ENCODE measurements around the gene BICC1.
A peak's percentile ranks its signal among the peaks of the same experiment; 100 is the strongest.

BICC1 gene

DNA sequence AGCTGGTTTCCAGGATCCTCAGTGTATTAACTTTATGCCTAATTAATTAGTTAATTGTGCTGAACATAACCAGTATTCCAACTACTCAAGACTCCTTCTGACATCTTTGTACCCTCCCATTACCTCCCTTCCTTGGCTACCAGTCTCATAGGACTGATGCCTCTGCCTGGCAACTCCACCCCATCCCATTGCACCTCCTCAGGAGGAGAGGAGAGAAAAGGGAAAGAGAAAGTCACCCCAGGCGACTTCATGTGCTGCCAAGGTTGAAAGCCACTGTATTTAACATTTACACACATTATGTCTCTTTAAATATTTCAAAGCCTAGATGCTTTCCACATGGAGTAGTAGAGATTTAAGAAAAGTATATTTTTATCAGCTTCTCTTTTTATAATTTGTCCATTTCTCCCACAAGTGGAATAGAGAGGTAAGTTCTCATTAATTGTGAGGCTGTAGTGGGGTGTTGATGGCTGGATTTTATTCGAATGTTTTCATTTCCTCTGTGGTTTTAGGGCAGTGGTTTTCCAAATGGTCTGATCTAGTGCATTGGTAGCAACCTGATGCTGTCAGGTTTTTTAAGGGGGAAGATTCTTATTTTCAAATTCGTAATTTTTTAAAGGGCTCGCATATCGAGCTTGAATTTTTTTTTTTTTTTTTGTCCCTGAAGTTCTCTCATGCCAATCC, 148.0 kb downstream of the BICC1 start:
- DNase-seq = no peak

DNA sequence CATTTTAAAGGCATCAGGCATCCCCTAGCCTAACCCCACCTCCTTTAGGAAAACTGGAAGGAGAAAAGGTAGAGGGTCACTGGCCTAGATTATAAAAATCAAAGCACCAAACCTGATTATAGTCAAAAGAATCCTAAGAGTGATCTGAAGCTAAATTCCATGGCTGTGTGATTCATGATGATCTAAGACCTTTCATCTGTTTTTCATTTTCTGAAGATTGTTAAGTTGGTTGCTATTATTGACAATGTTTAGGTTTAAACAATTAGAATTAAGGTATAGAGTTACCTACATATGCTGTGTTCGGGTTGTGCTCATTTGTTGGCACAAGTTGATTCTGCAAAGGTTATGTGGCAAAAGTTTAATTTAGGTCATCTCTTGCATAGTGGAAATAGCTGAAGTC, 148.7 kb downstream of the BICC1 start:
- no peak for DNase-seq

DNA sequence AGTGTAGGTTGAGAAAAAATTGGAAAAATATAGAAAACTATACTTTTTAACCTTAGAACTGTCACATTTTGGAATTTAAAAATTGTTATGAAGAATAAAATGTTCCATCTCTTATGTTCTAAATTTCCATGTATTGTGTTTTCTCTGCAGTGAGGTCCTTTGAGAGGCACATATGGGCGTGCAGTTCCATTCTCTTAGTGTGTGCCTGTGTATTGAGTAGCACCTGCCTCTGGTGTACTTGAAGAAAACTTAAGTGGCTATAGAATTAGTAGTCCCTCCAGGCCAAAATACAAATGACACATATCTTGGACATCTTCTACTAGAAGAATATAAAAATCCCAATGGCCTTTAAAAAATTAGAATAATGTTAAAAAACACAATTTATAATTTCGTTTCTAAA, 149.2 kb downstream of the BICC1 start:
- no peak for DNase-seq

DNA sequence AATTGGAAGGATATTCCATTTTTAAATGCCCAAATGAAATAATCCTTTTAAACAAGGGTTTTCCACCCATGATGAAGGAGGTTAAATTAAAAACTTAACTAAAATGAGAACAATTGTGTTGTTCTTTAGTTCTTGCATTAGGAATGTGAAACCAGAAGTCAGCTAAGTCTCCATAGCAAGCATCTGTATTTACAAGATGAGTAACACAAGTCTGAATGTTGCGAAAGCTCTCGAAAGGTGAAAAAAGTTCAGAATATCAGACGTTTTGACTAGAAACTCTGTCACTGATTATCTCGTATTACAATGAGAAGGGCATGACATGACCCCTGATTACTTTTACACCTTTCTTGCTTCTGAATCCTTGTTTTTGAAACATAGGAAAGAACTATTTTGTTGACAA, 149.6 kb downstream of the BICC1 start:
- DNase-seq = no peak

DNA sequence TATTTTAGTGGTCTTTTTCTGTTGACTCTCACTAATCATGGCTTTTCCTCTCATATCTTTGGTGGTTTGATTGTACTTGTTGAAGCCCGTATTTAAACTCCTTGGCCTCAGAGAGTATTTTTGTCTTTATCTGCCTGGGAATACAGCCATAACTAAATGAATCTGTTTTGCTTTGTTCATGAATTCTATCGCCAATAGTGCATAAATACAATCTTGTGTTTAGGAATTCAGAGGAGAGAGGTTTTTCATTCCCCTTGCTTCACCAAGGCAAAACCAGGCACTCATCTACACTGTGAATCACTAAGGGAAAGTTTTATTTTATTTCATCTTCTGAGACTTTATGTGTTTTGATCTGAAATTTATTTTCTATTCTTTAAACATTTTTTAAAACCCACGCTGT, 152.7 kb downstream of the BICC1 start:
- DNase-seq = no peak

DNA sequence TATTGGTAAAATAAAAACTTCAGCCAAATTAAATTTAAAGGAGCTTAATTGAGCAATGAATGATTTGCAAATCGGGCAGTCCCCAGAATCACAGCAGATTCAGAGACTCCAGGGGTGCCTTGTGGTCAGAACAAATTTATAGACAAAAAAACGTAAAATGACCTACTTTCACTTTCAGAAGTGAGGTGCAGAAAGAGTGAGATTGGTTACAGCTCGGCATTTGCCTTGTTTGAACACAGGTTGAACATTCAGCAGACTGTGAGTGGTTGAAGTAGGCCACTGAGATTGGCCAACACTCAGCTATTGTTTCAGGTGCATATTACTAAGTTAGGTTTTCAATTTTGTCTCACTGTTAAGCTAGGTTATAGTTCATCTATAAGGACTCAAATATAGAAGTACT, 153.4 kb downstream of the BICC1 start:
- no peak for DNase-seq

DNA sequence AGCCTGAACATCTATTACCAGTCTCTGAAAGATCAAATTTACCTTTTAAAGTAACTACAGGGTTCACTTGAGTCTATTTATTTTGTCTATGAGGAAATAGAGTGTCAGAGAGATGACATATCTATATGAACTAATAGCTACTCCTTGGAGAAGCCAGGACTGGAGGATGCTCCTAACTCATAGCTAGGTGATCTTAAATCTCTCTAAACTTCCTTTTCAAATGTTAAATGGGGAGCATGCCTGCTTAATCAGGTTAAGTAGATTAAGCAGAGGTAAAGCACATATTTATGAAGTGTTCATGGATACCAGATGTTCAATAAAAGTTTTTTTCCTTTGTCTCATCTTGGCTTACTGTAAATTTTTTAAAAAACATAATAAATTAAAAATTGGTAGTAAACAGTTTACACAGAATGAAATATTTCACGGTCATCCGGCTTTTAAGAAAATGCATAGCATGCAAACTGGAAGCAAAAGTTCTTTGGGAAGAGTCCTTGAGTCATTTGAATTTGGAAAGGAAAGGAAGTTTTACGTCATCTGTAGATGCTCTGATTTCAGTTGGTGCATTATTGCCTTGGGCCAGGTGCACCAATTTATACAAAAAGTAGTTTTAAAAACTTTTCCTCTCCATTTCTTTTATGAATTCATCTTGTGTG, 155.1 kb downstream of the BICC1 start:
- DNase-seq = no peak

DNA sequence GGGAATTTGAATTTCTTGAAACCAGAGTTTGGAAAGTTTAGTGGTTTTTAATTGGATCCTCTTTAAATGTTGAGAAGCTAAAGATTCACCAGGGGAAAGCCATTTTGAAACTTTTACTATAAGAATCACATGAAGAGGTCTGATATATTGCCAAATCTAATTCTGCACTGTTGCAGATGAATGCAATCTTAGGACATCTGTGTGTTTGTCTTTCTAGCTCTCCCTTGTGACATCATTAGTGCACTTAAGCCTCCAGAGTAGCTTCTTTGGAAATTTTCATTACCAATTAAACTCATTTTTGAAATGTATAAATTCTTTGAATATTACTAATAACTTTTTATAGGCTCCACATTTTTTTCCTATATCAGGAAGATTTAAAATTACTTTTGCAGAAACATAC, 160.2 kb downstream of the BICC1 start:
- DNase-seq = no peak

DNA sequence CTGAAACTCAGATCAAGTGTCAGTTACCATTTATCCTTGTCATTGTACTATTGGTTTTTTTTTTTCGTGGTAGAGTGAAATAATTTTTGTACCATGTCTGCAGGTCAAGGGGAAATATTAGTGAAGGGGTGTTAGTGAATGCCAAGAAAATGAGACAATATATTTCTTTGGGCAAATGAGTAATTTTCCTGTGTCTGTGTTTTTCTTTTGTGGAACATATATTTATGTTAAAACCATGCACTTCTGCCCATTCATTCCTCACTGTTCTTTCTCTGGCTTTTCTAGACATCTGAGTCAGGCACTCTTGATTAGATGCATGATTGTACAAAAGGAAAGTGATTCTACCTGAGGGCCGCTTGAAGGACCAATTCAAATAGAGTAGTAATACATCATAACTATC, 161.6 kb downstream of the BICC1 start:
- DNase-seq = no peak

DNA sequence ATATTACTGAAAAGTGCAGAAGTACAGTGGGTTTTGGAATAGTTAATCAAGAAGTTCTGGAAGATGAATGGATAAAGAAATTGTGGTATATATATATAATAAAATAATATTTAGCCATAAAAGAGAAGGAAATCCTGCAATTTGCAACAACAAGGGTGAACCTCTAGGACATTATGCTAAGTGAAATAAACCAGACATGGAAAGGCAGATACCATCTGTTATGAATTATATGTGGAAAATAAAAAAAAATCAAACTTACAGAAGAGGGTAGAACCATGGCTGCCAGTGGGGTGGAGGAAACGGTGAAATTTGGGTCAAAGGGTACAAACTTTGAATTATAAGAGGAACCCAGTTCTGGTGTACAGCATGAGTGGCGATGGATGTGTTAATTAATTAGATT, 162.6 kb downstream of the BICC1 start:
- DNase-seq = no peak

DNA sequence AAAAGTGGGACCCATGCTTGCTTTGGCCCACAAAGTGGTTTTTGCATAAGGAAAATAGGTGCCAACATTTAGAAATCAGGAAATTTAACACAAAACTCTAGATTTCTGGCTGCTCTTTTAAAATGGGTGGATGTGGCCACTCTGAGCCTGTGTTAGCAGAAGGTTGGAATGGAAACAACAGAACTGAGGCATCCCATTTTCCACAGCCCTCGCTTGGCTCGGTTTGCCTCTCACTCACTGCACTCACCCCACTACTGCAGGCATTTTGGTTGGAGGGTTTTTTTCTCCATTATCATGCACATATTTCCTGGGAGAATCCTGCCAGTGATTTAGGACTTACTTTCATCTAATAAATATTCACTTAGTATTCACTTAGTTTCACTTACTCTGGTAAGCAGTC, 178.9 kb downstream of the BICC1 start:
- DNase-seq = peak; percentile 50

DNA sequence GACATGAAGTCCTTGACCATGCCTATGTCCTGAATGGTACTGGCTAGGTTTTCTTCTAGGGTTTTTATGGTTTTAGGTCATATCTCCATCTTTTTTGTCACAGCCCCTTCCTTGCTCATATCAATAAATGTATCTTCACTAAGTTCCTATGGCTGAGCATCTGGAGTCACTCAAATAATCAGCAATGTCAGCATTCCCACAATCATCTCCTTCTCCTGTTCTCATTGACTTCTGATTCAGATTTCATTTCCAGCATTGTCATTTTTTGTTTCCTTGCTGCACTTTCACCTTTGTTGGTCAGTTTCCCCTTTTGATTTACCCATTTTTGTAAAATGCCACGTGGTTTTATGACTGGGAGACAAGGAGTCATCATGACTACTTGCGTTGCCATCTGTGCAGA, 181.2 kb downstream of the BICC1 start:
- no peak for DNase-seq

DNA sequence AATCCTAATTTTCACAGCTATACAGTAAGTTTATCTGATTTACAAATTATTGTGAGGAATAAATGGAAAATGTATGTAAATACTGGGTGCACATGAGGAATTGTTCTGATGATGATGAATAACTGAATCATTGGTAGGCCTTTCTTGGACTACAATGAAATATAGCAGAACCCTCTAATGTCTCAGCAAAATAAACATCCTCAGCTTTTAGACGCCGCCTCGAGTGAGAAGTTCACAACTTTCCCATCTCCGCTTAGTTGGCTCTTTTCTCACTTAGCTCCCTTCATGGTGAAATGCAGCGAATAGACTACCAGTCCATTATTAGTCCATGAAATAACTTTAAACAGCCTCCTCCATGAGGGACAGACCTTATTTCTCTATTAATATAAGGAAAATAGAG, 182.3 kb downstream of the BICC1 start:
- DNase-seq = no peak

DNA sequence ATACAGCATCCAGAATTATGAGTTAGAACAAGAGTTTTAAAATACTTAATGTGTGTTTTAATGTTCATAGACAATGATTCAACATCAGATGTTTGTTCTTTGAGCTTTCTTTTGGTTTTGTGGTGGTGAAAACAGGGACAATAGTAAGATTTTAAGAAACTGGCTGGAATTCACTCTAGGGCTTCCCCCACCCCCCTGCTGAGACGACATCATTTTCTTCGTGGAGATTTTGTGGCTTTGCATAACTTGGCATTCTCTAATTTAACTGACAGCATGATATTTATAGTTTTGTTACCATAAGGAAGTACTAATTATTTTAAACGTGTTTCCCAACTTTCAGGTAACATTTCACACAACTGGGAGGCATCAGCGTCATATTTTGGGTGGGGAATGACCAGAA, 184.1 kb downstream of the BICC1 start:
- no peak for DNase-seq

DNA sequence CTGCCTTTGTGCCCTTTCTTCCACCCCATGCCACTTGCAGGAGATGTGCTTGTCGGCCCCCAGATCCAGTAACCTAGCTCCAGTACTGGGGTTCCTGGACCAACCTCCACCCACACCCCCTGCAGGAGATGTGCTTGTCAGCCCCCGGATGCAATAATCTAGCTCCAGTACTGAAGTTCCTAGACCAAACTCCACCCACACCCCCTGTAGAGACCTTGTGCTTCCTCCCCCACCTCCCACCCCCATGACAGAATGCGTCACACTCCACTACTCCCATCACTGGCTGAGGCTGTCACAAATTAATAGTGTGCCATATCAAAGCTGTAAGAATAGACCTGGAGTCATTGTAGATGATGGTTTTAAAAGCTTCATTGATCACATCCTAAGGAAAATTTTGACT, 185.0 kb downstream of the BICC1 start:
- DNase-seq = no peak

DNA sequence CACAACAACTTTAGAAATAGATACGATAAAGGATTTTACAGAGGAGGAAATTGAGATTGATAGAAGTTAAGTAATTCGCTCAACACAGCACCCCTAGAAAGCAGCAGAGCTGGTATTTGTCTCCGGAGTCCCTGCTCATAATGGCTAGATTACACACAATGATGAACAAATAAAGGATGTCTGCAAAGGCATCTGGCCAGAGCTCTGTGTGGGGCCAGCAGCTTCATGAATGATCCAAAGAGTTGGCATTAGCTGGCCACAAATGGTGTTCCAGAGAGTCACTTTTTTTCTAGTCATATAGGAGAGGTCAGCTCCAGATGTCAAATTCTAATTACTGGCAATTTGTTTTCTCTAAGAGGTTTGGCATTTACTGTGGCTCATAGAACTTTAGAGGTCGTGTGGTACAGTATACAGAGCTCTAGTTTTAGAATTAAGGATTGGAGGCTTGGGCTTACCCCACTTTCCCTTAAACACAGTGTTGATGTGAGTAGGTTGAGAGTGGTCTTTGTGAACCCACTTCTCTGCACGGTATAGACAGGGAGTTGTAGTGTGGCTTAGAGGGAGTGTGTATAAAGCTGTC, 186.2 kb downstream of the BICC1 start:
- no peak for DNase-seq

DNA sequence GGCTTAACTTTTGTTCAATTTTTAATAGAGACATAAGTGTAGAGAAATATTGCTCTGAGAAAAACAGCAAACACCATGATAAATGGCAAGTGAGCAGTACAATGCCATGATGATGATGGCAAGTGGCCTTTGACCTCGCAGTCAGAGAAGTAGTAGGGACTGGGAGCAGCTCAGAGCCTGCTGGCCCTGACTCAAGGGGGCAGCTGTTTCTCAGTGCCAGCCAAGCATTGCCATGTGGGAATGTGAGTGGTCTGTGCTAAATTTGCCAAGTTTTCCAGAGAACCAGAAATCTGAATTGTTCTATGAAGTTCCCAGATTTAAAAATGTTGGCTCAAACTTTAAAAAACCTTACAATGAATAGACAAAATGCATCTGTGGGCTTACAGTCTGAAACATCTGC, 187.9 kb downstream of the BICC1 start:
- DNase-seq = peak; percentile 53

DNA sequence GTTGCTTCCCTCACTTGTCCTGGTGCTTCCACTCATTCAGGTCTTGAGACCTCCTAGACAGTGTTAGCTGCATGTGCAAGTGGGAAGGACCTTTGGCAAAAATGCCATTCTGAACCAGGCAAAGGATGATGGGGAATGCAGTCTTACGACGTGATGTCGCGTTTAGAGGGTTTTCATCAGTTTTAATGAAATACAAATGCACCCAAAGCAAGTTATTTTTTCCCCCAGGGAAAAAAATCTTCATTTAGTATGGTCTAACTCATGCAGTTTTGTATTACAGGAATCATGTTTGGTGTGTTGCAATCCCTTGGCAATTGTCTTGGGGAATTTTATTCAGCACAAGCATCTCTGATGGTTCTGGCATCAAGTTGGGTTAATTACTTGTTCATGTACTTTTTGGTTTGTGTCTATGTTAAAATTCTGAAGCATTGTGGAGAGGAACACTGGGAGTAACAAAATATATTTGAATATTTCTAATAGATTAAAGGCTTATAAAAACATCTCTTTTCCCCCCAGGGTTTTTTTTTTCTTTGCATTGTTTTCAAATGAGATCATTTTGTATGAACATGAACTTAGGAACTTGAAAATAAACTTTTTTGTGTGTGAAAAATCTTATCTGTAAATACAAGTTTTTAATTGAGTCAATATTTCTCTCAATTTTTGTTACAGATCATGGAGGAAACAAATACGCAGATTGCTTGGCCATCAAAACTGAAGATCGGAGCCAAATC, 188.9 kb downstream of the BICC1 start:
- no peak for DNase-seq

DNA sequence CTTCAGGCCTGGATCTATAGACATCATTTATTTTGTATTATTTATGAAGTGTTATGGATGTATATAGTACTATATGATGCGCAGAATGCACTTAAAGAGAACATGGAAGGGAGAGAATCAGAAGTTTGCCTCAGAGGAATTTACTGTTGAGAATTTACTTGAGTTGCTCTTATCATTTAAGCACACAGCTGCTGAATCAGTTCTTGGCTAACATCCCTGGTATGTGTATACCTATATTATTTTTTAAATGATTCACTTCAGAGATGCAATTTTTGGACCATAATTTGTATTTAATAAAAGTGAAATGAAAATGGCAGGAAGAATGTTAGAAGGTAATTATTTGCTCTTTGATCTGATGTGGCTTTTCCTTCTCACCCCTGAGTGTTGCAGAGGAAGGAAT, 191.6 kb downstream of the BICC1 start:
- DNase-seq = no peak

DNA sequence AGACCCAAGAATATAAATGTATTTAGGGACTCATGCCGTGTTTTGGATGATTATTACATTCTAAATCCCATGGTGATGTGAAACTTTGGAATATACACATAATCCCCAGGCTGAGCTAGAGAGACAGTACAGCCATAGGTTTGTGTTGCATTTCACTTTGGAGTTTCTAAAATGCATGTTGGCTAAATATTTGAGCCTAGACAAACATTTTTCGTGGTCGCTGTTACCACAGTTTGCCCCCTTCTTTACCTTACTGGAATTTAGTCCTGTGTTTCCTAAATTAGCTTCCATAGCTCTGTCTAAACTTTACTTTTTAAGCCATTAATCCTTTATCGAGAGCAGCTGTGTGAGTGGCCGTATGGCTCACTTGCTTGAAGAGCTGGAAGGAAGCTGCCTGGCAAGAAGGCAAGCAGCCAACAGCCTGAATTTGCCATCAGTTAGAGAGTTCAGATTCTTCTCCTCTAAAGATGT, 192.0 kb downstream of the BICC1 start:
- DNase-seq = peak; percentile 51

DNA sequence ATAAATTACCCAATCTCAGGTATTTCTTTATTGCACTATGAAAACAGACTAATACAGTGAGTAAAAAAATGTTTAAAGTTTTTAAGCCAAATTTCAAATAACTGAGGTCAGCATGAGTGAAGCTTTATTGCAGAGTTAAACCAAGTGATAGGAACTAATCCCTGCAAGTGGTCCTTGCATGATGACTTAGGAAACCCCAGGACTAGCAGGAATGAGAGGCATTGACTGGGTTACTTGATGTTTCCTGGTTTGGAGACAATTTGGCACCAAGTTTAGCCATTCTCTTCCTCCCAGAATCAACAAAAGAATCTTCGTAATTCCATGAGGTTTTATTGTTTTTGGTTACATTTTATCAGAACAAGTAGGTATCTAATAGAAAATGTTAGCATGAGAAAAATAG, 194.2 kb downstream of the BICC1 start:
- no peak for DNase-seq

DNA sequence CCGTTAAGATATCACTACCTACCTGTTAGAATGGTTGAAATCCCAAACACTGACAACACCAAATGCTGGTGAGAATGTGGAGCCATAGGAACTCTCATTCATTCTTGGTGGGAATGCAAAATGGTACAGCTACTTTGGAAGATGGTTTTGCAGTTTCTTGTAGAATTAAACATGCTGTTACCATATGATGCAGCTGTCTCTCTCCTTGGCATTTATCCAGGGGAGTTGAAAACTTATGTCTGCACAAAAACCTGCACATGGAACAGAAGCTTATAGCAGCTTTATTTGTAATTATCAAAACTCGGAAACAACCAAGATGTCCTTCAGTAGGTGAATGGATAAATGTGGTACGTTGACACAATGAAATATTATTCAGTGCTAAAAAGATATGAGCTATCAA, 199.5 kb downstream of the BICC1 start:
- no peak for DNase-seq

DNA sequence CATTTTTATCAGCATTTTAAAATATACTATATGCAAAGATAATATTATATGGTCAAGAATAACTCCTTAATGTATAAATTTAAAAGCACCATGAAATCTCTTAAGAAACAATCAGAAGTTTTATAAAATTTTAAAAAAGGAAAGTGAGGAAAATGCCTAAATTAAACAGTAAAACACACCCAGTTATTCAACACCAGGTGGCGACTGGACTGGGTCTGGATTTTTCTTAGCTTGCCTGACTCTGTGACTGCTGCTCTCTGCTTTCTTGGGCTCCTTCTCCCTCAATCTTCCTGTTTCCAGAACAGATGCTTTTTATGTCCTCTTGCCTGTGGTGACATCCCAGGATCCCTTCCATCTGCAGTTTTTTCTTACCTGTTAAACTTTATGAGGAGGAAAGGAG, 200.3 kb downstream of the BICC1 start:
- DNase-seq = no peak

DNA sequence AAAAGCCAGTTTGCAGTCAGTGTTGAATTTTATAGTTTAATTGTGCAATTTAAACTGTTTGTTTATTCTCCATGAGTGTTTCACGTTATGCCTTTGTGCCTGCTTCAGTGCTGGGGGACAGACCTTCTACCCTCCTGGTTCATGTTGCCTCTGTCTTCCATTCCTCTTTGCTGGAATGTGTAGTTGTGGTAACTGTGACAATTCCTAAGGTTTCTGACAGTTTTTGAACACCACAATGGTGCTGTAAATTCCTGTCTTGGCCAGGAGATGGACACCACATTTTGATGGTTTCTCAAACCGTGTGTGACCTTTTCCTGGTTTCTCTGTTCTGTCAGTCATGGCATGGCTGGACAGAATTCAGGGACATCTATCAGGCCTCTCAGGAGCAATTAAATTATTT, 201.7 kb downstream of the BICC1 start:
- DNase-seq = no peak
